Measurements from ENCODE around the gene WWOX. TPM values are rescaled to one million over a fixed set of nuclear protein-coding genes. Genes with fewer than 3 reads are reported as not detected.

Gene WWOX
- total RNA-seq, 1 experiment from 2014 or later, result 15.6 TPM

DNA sequence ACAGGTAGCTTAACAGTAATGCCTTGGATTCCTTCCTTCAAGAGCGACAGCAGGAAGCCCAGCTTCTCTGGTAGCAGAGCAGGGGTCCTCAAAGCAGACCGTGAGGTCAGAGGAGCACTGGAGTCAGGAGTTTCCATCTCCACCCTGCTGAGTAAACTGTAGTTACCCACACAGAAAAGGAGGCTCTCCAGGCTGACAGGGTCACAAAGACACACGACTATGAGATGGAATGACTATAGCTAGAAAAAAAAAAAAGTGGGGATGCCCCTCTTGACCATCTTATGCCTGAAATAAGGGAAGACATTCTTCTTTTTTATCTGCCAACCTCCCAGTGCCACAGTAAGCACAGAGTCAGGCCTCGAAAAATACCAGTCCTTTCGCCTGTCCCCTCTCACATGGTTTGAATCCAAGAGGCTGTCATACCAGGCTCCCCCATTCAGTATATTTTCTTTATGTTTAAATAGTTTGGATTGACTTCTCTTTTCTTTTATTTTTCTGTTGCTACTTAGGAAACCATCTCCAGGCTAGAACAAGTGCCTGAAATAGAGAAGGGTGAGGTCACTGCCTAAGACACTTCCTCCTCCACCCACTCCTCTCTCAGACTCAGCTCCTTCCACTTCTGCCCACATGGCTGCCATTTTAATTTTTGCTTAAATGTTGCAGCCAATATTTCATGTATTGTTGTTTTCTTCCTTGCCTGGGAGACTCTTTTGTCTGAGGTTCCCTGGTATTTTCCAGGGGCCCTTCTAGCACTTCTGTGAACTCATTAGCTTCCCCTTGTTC lies 793.7 kb downstream of the WWOX start:
- Histone ChIP-seq H3K23ac (ENCODE audit: insufficient read length, low read depth, low read length) (no peak overlapping the region), H3T11ph (ENCODE audit: low read length) (no peak overlapping the region), H3K27ac (ENCODE audit: insufficient read length, low read depth, low read length) (no peak overlapping the region), H3K27me3 (ENCODE audit: insufficient read depth, low read length) (no peaks in the 10 kb centered on the region), H3K23me2 (ENCODE audit: insufficient read length, low read depth, low read length, poor library complexity, severe bottlenecking) (no peaks in the 10 kb centered on the region), H3K79me2 (ENCODE audit: insufficient read depth, low read length) (no peaks in the 10 kb centered on the region), H2AFZ (ENCODE audit: low read length) (no peak overlapping the region), H4K91ac (ENCODE audit: insufficient read length, low read depth, low read length) (no peak overlapping the region), H3K9ac (ENCODE audit: extremely low read depth, insufficient read length, low read length) (no peak overlapping the region), H3K79me1 (ENCODE audit: insufficient read depth, low read depth, low read length, poor library complexity, severe bottlenecking) (no peaks in the 10 kb centered on the region), H3K56ac (ENCODE audit: insufficient read length, low read depth, low read length) (no peak overlapping the region), H3K9me3 (ENCODE audit: control insufficient read depth, low read depth, low read length) (no peaks in the 10 kb centered on the region), H2BK15ac (ENCODE audit: low read depth, low read length) (no peak overlapping the region), H2BK12ac (ENCODE audit: insufficient read length, low read depth, low read length) (no peak overlapping the region), H3K4ac (ENCODE audit: low read depth, low read length) (no peak overlapping the region), H2AK5ac (ENCODE audit: insufficient read length, low read length) (peak overlapping the region; percentile 83), H3K4me2 (ENCODE audit: insufficient read depth, insufficient read length, low read length) (no peak overlapping the region), H2BK120ac (ENCODE audit: low read depth, low read length, poor library complexity, severe bottlenecking) (no peak overlapping the region), H3K4me1 (ENCODE audit: insufficient read depth, low read length) (peaks cover 2% of the 10 kb centered on the region; the same call in 1 of the 2 replicates), H3K14ac (ENCODE audit: insufficient read depth, low read length) (no peak overlapping the region), H2BK5ac (ENCODE audit: insufficient read length, low read length) (no peak overlapping the region), H3K18ac (ENCODE audit: insufficient read length, low read depth, low read length) (no peak overlapping the region), H4K5ac (ENCODE audit: insufficient read length, low read depth, low read length) (no peak overlapping the region), H4K8ac (replicated peaks; ENCODE audit: insufficient read length, low read depth, low read length) (no peak overlapping the region), H2BK20ac (ENCODE audit: low read depth, low read length, poor library complexity, severe bottlenecking) (no peak overlapping the region), H4K20me1 (ENCODE audit: control insufficient read depth, insufficient read depth, insufficient read length) (no peaks in the 10 kb centered on the region)
- DNase-seq, result no peak
- no CpG with 5 or more reads among the region's 5 CpGs for WGBS (ENCODE audit: extremely low coverage, insufficient read length, low lambda C conversion rate)
- no peak overlapping the region for H3K27ac Mint-ChIP-seq
- H3K4me3 Mint-ChIP-seq, result no peak overlapping the region
- TF ChIP-seq, protein P1, sequence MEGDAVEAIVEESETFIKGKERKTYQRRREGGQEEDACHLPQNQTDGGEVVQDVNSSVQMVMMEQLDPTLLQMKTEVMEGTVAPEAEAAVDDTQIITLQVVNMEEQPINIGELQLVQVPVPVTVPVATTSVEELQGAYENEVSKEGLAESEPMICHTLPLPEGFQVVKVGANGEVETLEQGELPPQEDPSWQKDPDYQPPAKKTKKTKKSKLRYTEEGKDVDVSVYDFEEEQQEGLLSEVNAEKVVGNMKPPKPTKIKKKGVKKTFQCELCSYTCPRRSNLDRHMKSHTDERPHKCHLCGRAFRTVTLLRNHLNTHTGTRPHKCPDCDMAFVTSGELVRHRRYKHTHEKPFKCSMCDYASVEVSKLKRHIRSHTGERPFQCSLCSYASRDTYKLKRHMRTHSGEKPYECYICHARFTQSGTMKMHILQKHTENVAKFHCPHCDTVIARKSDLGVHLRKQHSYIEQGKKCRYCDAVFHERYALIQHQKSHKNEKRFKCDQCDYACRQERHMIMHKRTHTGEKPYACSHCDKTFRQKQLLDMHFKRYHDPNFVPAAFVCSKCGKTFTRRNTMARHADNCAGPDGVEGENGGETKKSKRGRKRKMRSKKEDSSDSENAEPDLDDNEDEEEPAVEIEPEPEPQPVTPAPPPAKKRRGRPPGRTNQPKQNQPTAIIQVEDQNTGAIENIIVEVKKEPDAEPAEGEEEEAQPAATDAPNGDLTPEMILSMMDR (conservative IDR thresholded peaks at IDR 0.05), result no peak
- H3K4me1 Mint-ChIP-seq, result peaks cover 27 to 28% of the 10 kb centered on the region in 2 experiments
- no peaks in the 10 kb centered on the region for H3K36me3 Mint-ChIP-seq (ENCODE audit: insufficient read depth in 1 of 3, low read depth in 3 of 3)
- H3K9me3 Mint-ChIP-seq, result no peaks in the 10 kb centered on the region
- H3K27me3 Mint-ChIP-seq (ENCODE audit: low read depth), result no peaks in the 10 kb centered on the region
